ENCODE results near the gene KRTAP5-9. TPM values are rescaled to one million over a fixed set of nuclear protein-coding genes. Genes with fewer than 3 reads are reported as not detected.

Gene KRTAP5-9, protein sequence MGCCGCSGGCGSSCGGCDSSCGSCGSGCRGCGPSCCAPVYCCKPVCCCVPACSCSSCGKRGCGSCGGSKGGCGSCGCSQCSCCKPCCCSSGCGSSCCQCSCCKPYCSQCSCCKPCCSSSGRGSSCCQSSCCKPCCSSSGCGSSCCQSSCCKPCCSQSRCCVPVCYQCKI
- total RNA-seq, result under 1 TPM in 1 of 4 donors, not detected in 3; 0.54 TPM

DNA sequence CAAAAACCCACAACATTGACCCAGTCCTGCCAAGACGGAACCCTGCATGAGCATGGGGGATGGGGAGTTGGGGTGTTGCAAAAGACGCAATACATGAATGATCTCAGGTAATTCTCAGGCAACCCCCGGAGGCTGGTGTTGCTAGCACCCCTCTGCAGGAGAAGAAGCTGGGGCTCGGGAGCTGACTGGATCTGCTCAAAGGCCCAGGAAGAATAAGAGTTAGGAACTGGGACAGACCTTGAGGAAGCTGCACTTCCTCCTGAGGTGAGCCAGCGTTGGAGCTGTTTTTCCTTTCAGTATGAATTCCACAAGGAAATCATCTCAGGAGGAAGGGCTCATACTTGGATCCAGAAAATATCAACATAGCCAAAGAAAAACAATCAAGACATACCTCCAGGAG lies at the start of gene KRTAP5-9:
Gene KRTAP5-9, plus strand, starts transcription at position 301 of the 400 bp plus-strand sequence. CDS start 238 bp downstream, outside the sequence.
- Histone ChIP-seq H3K4me3 (replicated peaks in 1 of 3) (no peak within 1 kb of the TSS), H3K9me3 (no peaks in the 10 kb centered on the region), H3K27me3 (no peaks in the 10 kb centered on the region), H3K27ac (no peak within 1 kb of the TSS), H3K4me1 (no peaks in the 10 kb centered on the region), H3K36me3 (no peaks in the 10 kb centered on the region)
- WGBS, 2 donors, result 78 to 91% methylated on average over 5 of the region's 5 CpGs
- DNase-seq, result no peak
- TF ChIP-seq POLR2A (IDR thresholded peaks at IDR 0.05), result no peak
- intact Hi-C loops (cut with DNase I), result no loop called here

DNA sequence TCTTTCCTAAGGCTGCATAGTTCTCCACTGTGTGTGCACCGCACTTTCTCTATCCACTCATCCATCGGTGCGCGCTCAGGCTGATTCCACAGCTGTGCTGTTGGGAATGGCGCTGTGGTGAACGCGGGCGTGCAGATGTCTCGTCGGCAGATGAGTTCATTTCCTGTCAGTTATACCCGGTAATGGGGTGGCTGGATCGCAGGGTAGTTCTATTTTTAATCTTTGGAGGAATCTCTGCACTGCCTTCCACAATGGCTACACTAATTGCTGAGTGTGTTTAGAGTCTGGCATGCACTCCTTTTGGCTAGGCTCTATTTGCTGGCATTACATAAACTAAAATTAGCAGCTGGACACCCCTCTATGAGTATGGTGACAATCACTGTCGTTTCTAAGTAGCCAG lies 49.1 kb upstream of the KRTAP5-9 start:
- no peak for TF ChIP-seq POLR2A (IDR thresholded peaks at IDR 0.05)
- TF ChIP-seq, protein P1, sequence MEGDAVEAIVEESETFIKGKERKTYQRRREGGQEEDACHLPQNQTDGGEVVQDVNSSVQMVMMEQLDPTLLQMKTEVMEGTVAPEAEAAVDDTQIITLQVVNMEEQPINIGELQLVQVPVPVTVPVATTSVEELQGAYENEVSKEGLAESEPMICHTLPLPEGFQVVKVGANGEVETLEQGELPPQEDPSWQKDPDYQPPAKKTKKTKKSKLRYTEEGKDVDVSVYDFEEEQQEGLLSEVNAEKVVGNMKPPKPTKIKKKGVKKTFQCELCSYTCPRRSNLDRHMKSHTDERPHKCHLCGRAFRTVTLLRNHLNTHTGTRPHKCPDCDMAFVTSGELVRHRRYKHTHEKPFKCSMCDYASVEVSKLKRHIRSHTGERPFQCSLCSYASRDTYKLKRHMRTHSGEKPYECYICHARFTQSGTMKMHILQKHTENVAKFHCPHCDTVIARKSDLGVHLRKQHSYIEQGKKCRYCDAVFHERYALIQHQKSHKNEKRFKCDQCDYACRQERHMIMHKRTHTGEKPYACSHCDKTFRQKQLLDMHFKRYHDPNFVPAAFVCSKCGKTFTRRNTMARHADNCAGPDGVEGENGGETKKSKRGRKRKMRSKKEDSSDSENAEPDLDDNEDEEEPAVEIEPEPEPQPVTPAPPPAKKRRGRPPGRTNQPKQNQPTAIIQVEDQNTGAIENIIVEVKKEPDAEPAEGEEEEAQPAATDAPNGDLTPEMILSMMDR (IDR thresholded peaks at IDR 0.05), result no peak
- H3K9me3 ChIP-seq, result no peaks in the 10 kb centered on the region
- no peak overlapping the region for H3K4me3 ChIP-seq (replicated peaks in 1 of 3)
- no peaks in the 10 kb centered on the region for H3K27me3 ChIP-seq
- intact Hi-C loops (cut with DNase I), result no loop called here
- WGBS, 2 donors, result 86 to 91% methylated on average over 13 of the region's 13 CpGs
- H3K27ac ChIP-seq, result no peak overlapping the region
- H3K36me3 ChIP-seq, result peaks cover 27 to 50% of the 10 kb centered on the region in 2 donors
- DNase-seq, result no peak
- peaks cover 0 to 7% of the 10 kb centered on the region in 2 donors for H3K4me1 ChIP-seq

DNA sequence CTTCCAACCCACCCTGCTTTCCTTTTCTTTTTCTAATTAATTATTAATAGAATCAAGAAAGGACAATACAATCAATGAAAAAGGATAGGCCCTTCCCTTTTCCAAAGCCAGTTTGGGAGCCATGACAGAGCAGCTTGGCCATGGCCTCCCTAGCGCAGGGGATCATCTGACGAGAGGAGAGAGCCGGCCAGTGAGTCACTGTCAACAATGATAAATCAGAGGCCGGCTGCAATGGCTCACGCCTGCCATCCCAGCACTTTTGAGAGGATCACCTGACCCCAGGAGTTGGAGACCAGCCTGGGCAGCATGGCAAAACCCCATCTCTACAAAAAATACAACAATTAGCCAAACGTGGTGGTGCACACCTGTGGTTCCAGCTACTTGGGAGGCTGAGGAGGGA lies 48.7 kb upstream of the KRTAP5-9 start:
- WGBS, 2 donors, result 90 to 97% methylated on average over 6 of the region's 6 CpGs
- DNase-seq, result no peak
- no peak for TF ChIP-seq POLR2A (IDR thresholded peaks at IDR 0.05)
- TF ChIP-seq, protein P1 (IDR thresholded peaks at IDR 0.05), result no peak
- peaks cover 0 to 7% of the 10 kb centered on the region in 2 donors for H3K4me1 ChIP-seq
- no peak overlapping the region for H3K4me3 ChIP-seq (replicated peaks in 1 of 3)
- intact Hi-C loops (cut with DNase I), result no loop called here
- H3K9me3 ChIP-seq, result no peaks in the 10 kb centered on the region
- no peak overlapping the region for H3K27ac ChIP-seq
- peaks cover 30 to 50% of the 10 kb centered on the region in 2 donors for H3K36me3 ChIP-seq
- no peaks in the 10 kb centered on the region for H3K27me3 ChIP-seq

DNA sequence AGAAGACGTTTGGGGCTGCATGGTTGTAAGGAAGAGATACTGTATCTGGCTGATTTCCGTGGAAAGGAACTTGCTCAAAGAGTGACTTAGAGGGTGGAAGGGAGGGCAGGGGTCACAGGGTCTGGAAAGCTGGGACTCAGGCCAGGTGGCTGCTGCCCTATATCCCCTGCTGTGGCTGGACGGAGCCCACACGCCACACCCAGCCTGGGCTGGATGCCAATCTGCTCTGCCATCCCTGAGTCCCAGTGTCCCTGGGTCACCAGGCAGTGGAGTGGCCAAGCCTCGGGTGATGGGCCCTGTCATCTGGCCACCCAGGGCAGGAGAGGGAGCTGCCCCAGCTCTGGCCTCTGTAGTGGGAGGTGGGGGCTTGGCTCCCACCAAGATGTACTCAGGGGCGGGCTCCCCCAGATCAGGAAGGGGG lies 47.6 kb upstream of the KRTAP5-9 start:
- Histone ChIP-seq H3K27ac (no peak overlapping the region), H3K36me3 (peaks cover 31 to 43% of the 10 kb centered on the region in 2 donors), H3K9me3 (no peaks in the 10 kb centered on the region), H3K27me3 (no peaks in the 10 kb centered on the region), H3K4me3 (replicated peaks in 1 of 3) (no peak overlapping the region), H3K4me1 (peaks cover 0 to 7% of the 10 kb centered on the region in 2 donors)
- peak; percentile 68 to 70 for DNase-seq
- intact Hi-C loops (cut with DNase I), result no loop called here
- TF ChIP-seq, protein P1 (IDR thresholded peaks at IDR 0.05), result no peak
- TF ChIP-seq POLR2A (IDR thresholded peaks at IDR 0.05), result no peak
- WGBS, 2 donors, result 24 to 35% methylated on average over 3 to 5 of the region's 6 CpGs

DNA sequence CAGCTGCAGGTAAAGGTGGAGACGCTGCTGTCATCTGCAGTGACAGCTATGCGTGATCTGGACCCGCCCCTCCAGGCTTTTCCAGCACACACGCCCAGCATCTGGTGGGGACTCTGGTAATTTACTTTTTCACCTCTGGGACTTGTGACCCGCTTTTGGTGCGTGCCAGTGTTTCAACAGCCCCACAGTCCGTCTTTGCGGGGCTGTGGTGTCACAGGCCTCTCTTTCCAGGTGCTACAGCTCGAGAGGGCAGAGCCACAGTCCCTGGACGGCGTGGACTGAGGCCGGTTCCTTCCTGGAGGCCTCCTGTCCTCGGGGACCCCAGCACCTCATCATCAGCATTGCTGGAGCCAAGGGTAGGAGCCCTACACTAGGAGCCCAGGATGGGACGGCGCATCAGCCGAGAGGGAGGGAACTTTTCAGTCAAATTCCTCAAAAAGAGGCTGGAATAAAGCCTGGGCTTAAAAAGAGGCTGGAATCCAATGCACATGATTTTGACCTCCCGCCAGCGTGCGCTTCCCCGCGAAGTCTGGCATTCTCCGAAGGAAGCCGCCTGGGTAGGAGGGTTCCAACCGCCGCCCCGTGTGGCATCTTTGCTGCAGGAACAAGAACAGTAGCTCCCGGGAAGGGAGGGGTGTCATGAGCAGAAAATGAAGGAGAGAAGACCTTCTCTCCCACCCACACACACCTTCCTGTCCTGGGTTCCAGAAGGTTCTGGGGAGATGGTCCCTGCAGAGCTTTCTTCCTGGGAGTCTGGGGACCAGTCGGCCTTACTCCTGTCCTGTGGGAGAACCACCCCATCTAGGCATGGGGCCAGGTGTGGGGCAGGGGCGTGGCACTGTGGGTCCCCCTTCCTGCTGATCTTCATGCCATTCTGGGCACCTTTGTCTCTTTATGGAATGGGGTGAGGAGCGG lies 46.9 kb upstream of the KRTAP5-9 start:
- Histone ChIP-seq H3K4me1 (peaks cover 0 to 7% of the 10 kb centered on the region in 2 donors), H3K4me3 (replicated peaks in 1 of 3) (no peak overlapping the region), H3K27me3 (no peaks in the 10 kb centered on the region), H3K9me3 (no peaks in the 10 kb centered on the region), H3K27ac (no peak overlapping the region), H3K36me3 (peaks cover 31 to 37% of the 10 kb centered on the region in 2 donors)
- TF ChIP-seq, protein P1 (IDR thresholded peaks at IDR 0.05), result no peak
- TF ChIP-seq POLR2A (IDR thresholded peaks at IDR 0.05), result no peak
- intact Hi-C loops (cut with DNase I), result no loop called here
- no peak for DNase-seq
- WGBS, 2 donors, result 92 to 95% methylated on average over 25 to 30 of the region's 30 CpGs

Data from thyroid gland (tissue), 4 donors.